NCI-H82 treated with DMSO at 0.1 percent for 48 hours (cell line): ENCODE measurements around the gene CLEC16A.

Source experiments
- DNase-seq: peaks from one replicate; lab custom pipeline; 2025; ENCODE audit not compliant: unreplicated experiment; lab: John Stamatoyannopoulos, UW

CLEC16A gene

DNA sequence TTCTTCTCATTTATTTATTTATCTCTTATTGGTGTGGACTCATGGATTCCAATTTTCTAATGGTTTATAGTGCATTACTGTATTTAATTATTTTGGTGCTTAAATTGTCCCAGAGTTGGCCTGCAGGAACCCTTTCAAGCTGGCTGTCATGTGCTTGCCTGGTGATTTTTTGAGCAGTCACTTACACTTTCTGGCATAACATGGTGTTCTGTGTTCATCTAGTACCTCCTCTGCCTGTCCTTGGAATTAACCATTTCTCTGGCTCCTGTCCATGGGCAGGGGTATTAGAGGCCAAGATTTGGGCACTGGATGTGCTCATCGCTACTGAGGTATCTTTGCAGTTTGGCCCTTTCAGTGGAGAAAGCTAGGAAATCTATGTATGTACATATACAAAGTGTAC lies 67.0 kb downstream of the CLEC16A start:
- DNase-seq, result no peak

DNA sequence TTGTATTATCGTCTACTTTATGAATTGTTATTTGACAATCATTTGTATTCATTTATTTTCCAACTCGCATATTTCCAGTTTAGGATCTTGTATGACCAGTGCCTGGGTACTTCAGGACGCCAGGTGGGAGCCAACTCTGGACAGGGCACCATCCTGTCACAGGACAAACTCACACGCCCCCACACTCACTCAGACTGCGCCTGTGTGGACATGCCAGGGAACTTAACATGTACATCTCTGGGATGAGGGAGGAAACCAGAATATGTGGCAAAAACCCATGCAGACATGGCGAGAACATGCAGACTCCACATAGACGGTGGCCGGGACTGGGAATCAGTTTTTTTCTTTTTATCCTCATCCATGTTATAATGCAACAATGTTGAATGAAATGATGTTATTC lies 68.5 kb downstream of the CLEC16A start:
- DNase-seq, result no peak

DNA sequence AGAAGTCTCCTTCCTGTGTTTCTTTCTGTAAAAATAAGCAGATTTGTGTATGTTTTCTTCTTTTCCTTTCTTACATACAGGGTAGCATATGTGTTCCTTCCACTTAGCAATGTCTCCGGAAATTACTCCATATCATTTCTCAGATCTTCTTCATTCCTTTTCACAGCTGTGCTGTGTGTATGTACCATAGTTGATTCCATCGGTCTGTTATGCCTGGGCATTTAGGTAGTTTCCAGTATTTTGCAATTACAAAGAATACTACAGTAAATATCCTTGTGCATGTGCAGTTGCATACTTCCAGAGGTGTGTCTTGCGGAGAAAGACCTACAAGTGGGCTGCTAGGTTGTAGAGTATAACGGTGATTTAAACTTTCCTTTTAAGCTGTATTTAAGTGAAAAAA lies 69.8 kb downstream of the CLEC16A start:
- DNase-seq, result no peak

DNA sequence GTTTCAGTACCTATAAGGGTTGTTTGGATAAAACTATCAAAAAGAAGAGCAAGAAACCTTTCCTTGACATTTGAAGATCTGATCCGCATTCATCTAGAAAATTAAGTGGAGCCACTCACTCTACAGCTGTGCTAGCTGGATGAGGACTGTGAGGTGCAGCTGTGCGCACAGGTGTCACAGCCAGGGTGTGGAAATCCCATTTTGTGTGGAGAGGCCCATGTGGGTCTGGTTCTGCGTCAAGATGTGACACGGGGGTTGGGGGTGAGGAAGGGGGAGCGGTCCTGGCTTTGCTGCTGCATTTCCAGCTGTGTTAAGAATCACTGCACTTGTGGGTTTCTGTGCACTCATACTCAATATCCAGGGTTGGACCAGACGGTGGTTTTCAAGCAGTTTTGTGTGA lies 70.7 kb downstream of the CLEC16A start:
- DNase-seq, result no peak

DNA sequence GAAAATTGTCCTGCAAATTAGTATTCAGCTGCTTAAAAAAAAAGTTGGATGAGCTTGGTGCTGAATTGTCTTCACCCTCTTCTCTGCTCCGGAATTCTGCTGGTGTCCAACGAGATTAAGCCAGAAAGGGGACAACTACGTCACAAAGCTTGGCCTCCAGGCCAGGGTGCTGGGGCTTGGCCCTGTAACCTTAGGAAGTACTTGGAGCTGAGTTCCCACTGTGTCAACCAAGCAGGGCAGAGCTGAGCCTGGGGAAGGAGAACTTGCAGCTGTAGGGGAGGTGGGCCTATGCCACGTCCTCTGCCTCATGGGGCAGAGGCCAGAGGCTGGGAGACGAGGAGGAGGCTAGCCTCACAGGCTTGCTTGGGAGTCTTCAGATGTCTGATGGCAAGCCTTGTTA lies 71.2 kb downstream of the CLEC16A start:
- DNase-seq, result no peak

DNA sequence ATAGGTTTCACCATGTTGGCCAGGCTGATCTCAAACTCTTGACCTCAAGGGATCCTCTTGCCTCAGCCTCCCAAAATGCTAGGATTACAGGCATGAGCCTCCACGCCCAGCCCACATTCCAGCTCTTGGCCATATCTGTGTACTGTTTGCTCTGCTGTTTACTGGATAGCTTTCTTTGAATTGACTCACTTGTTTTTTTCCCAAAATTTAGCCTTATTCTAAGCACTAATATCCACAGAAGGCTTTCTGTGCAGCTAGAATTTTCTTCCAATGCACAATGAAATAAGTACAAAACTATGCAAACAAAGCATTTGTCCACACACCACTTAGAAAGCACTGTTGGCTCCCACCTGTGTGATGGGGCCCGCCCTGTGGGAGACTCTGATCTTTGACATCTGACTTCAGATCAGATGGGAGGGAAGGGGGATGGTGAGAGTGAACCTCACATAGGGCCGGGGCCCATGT lies 72.2 kb downstream of the CLEC16A start:
- no peak for DNase-seq

DNA sequence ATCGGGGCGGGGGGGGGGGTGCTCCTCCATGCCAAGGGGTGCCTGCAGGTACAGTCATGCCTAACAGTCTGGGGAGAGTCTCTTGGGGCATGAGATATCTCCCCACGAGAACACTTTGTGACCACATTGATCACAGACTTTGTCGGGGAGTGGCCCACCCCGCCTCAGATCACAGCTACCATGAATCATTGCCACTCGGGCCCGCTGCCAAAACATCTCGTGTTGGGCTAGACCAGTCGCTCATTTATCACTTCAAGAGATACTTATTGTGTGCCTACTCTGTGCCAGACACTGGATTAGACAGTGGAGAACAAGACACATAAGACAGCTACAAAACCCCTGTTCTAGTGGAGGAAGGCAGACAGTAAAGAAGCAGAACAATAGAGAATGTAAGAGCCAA lies 72.6 kb downstream of the CLEC16A start:
- no peak for DNase-seq

DNA sequence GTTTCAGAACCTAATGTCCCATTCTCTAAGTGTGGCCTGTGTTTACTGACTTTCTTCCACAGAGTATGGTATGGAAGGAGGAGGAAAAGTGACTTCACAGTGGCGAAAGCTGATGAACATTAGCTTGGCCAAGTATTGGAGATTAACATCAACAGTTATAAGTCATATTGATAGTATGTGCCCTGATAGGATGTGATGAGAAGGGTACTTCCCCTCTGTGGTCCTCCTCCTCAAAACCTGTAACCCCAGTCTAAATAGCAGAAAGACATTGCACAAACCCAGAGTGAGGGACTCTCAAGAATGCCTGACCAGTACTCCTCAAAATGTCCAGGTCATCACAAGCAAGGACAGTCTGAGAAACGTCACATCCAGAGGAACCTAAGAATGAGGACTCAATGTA lies 73.1 kb downstream of the CLEC16A start:
- no peak for DNase-seq

DNA sequence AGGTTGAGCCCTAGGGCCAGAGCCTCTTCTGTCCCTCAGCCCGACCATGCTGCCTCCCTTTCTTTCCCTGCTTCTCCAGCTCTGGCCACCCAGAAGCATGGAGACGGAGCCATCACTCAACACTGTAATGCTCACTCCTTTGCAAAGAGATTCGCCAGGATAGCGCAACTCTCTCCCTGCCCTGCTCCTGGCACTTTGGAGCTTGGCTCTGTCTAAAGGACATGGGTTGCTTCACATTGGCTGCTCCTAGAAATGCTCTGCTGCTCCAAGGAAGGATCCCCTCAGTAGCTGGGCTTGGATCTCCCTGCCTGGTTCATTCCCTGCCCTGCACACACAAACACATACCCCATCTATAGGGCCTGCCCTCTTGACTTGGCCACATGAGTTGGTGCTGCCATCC lies 76.0 kb downstream of the CLEC16A start:
- no peak for DNase-seq

DNA sequence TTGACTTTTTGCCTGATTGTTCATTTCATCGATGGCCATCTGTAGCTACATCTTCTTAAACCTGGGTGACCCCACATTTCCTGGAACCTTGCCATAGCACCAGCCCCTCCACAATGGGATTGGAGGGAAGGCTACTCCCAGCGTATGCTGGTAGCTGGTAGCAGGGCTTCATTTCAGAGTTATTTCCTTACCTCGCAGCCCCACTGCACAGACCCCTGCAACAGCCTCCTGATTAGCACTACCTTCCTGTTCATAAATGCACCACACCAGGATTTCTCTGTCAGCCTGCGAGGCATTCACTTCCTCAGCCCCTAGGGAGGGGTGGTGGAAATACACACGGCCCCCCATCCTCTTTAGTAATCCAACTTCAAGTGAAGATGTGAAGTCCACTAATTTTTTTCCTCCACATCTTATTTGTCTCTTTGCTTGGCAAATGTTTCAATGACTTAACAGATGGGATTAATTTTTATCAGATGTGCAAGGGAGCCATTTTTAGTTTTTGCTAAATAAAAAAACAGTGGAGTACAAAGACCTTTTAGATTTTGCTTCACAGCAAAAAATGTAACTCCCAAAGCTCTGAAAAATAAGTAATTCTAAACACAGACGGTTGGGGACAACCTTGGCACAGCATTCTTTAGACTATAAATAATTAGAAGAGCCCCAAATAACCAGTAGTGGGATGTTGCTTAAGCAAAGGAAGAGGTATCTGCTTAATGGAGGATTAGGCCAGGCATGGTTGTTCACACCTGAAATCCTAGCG lies 76.6 kb downstream of the CLEC16A start:
- DNase-seq, result no peak

DNA sequence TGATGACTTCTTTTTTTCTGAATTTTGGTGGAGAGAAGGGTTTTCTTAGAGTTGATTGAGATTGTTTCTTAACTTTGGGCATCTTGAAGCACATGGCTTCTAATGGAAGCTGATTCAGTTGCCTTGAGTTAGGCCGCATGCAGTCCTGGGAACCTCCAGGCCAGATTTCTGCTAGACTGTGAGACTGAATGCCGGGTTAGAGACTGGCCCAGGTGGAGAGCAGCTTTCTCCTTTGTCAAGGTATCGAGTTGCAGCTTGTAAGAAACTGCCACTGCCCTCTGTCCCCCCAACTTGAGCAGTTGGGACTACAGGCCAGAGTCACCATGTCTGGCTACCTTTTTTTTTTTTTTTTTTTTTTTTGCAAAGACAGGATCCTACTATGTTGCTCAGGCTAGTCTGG lies 77.6 kb downstream of the CLEC16A start:
- no peak for DNase-seq

DNA sequence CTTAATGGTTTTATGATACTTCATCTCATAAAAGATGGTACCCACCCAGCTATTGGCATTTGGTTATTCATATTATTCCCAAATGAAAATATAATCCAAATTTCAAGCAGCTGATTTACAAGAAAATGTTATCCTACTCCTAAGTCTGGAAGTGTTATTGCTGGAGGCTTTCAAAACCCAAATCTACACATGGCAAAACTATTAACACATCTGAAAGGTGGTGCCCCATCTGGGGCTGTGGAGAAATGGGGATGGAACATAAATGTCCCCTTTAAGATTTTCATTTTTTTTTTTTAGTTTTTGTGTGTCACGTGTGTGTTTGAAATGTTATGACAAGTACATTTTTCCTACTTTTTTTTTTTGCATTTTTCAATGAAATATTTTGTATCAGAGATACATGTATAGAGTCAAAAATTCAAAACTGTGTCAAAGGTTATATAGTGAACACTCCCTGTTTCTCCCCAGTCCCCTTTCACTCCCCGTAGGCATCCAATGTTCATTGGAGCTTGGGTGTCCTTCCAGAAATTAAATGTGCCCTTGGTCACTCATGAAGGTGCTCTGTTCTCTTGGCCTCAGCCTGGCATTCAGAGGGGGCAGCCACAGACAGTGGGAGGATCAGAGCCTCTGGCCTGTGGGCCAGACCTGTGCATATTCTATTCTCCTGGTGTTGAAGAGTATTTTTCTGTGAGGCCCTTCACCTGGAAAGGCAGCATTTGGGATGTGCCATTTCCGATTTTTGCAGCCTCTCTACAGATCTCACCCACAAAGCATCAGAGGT lies 79.1 kb downstream of the CLEC16A start:
- DNase-seq, result no peak

DNA sequence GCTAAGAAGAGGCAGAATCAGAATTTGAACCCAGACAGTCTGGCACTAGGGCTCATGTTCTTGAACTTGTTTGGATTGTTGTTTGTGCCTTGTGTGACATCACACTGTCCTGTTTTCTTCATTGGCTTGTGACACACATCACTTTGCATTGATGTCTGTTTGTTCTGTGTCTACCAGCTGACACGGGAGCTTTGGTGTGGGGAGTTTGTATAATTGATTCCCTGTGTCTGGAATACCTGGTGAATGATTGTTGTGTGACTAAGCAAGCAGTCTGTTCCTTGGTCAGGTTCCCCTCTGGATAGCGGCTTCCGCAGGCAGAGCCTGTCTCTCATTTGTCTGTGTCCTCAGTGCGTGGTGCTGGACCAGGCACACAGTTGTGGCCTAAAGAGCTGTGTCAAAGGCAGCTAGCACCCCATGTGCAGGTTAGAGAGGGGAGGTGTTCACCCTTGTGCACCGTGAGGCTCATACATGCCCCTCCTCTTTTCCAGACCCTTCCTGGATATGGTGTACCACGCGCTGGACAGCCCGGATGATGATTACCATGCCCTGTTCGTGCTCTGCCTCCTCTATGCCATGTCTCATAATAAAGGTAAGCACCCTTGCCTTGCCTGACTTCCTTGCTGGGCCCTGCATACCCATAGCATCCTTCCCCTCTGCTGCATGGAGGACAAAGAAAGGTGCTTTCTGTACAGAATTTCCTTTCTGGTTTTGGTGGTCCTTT lies 80.1 kb downstream of the CLEC16A start:
- DNase-seq, result no peak

DNA sequence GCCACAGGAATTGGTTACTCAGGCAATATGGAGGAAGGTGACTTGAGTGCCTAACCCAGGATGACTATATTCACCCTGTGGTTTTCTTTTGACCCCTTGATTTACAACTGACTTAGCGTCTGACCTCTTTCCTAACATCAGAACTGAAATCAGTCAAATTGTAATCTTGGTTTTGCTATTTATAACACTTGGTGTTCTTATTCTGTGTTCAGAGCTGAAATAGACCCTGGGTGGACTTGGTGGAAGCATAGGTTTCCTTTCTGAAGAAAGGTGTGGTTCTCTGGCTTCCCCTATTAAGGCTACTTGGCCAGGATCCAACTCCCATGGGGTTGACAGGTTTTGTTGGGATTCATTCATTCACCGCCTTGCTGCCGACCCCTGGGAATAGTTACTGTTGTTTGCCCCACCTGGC lies 80.8 kb downstream of the CLEC16A start:
- DNase-seq, result no peak

DNA sequence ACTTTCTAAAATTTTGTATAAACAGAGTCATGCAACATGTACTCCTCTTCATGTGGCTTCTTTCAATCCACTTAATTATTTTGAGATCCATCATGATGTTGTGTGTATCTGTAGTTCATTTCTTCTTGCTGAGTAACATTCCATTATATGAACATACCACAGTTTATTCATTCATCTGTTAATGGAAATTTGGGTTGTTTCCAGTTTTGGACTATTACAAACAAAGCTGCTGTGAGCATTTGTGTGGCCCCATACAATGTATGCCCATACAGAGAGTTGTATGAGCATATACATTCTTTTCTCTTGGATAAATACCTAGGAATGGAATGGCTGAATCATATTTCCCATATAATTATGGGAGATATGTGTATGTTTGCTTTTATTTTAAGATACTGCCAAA lies 85.6 kb downstream of the CLEC16A start:
- no peak for DNase-seq

DNA sequence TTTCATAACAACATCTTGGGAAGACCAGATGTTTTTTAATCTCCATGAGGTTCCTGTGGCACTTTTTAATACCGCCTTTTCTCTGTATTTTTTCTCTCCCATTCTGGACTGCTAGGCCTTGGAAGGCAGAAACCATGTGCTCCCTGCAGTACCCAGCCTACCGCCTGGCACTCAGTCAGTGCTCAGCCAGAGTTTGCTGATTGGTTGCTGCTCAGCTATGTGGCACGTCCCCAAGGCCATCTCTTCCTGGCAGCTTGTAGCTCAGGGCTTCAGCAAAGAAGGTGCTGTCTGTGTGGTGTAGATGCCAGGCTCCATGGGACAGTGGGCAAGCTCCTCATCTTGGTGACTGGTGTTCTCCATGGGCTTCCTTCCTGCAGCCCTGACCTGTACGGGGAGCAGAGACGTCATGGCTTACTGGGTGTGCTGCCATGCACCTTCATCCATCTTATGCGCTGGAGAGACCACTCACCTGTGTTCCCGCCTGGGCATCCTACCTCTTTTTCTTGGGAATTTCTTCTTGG lies 86.7 kb downstream of the CLEC16A start:
- DNase-seq, result no peak

DNA sequence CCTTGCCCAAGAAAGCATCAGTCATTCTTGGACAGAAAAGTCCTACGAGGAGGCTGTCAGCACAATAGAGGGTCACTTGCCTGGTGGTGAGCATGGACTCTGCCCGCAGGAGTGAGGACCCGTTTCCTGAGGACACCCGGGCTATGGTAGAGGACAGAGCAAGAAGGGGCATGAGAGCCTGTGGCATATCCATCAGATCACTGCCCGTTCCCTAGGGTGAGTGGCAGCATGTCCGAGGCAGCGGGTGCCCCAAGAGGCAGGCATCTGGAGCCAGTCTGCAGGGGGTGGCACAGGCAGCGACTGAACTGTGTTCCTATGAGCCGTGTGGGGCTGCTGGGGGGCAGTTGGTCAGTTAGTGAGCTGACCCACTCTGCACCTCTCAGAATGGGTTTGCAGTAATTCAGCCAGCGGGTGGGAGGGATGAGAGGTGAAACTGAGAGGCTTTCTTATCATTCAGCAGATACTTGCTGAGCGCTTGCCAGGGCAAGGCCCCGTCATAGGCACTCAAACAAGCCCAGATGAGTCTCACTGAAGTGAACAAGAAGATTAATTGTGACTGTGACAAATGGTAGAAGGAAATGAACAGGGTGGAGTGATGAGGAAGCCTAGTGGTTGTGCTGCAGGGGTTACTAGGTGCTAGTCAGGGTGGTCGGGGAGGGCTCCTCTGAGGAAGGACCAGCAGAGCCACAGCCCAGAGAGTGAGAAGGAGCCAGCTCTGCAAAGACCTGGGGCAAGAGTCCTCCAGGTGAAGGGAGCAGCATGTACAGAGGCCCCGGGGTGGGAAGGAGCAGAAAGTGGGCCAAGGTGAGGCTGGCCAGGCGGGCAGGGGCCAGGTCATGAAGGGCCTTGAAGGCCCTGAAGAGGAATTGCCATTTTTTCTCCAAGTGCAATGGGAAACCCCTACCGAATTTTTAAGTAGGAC lies 87.9 kb downstream of the CLEC16A start:
- DNase-seq, result no peak

DNA sequence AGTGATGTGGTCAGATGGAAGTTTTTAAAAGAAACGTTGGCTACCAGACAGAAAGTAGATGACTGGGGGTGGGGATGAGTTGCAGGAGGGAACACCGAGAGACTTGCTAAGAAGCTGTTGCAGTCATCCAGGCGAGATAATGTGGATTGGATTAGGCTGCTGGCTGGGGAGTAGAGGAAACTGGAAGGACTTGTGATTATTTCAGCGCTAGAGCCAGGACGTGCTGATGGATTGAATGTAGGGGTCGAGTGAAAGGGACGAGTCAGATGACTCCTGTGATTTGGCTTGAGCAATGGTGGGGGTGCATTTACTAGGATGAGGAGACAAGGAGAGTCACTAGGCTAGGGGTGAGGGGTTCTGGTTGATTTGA lies 88.5 kb downstream of the CLEC16A start:
- DNase-seq, result no peak

DNA sequence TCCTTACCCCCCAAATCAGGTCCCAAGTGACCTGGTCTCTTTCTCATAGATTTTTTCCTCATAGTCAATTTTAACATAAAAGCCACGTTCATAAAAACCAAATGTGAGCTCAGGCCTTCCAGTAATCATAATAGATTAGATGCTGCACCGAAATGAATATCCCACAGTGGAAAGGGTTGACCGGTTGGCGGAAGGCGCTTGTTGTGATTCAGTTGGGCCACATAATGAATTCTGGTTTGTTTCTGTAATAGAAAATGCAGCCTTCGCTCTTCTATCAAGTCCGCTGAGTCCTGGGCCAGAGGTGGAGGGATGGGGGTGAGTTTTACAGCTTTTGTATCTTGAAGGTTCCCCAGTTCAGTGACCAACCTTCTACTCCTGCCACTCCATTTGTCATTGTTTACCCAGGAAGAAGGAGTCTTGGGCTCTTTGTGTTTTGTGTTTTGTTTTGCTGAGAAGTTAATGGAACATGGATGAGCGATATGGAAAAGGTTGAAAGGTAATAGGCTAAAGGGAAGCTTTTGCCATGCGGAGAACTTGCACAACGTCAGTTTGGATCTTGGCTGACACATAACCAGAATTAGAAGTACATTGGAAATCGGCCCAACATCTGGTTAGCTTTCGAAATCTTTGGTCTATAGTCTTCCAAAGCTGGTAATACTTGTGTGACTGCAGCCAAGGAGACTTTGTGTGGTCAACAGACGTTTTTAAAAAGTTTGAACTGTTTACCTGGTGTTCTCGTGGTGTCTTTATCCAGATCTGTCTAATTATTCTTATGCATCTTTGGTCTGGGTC lies 89.5 kb downstream of the CLEC16A start:
- DNase-seq, result no peak

DNA sequence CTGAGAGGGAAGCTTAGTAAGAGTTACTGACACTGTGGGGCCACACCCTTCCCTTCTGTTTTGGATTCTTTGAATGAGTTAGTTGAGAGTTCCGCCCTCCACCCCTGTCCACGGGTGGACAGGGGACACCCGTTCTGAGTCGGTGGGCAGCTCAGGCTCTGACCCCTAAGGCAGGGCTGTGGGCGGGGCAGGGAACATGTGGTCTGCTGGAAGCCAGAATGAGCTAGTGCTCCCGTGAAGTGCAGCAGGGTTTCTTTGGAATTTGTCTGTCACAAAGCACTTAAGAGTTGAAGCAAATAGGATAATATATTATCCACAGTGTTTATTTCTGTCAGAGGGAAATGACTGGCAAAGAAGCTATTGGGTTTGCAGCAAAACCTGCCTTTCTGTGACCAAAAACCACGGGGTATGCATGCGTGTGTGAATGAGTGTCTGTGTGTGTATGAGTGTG lies 90.1 kb downstream of the CLEC16A start:
- no peak for DNase-seq
